HG03060 (cell line): ENCODE data around the gene HAL.
"Not testable (repeated sequence)": the region's sequence is repeated elsewhere in the genome, so short reads cannot be mapped to it uniquely, and the experiment has no call there.

Experiments used
- ATAC-seq: cut with Tn5 transposase; IDR thresholded peaks from one replicate; pipeline ENCODE4 v1.9.1; 2021; ENCODE audit warnings: low read depth, moderate number of reproducible peaks; ENCODE audit not compliant: unreplicated experiment

Gene HAL

DNA sequence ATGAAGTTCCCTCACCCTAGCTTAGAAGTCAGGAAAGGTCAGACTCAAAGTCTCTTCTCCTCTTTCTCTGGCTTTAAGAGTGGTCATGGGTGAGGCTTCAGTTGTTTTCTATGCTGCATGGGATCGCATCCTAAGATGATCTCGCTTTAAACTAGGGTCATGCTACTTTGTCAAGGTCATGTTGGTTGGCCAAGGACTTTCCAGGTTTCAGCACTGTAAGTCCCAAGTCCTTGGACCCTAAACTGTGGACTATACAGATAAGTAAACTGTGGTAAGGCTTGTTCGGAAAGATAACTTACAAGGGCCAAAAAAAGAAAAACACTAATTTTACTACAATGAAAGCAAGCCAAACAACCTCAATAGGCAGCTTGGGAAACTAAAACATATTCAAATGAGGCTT is 17.4 kb downstream of the HAL start:
- no peak for ATAC-seq

DNA sequence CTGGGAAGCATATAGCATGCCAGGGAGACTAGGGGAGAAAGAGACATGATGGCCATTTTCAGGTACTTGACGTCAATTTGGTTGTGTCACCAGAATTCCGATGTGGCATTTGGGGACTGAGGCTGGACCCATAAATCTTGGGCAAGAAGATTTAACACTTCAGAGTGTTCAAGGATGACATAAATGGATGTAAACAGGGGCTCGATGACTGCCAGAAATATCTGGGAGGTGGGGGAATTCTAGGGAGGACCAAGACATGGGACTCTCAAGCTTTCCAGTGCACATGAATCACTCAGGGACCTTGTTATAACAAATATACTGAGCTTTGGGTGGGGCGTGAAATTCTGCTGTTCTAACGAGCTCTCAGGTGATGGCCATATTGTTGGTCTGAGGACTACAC is 17.8 kb downstream of the HAL start:
- no peak for ATAC-seq

DNA sequence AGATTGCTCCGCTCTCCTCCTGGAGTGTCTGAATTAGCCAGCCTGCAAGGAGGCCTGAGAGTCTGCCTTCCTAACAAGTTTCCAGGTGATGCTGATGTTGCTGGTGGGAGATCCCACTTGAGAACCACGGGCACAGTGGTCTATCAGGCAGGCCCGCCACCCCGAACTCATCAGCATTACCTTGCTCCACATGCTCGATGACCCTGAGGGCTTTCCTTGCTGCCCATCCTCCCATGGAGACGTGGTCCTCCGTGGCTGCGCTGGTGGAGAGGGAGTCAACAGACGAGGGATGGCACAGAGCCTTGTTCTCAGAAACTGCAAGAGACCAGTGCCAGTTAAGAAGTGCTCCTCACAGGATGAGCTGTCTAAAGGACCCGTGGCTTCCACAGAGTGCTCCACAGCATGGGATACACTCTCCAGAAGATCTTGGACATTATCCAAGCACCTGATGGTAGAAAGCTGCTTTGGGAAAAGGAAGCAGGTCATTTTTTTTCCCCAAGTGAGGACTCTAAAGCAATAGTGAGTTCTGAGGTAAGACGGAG is 18.3 kb downstream of the HAL start:
- no peak for ATAC-seq

DNA sequence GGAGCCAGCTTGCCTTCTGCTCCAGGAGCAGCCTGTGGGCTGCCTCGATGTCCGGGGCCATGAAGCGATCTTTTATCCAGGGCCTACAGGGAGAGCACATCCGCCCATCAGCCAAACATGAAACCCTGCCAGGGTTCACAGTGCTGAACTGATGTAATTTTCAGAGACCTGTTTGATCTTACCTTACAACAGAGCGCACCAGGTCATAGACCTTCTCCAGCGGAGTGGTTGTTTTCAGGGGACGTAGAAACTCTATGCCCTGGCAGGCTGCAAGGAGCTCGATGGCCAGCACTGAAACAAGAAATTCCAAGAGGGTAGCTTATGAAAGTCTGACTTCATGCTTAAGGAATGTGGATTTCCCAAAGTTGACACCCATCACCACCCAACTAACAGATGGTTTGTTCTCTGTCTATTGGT is 19.7 kb downstream of the HAL start:
- ATAC-seq, result no peak

DNA sequence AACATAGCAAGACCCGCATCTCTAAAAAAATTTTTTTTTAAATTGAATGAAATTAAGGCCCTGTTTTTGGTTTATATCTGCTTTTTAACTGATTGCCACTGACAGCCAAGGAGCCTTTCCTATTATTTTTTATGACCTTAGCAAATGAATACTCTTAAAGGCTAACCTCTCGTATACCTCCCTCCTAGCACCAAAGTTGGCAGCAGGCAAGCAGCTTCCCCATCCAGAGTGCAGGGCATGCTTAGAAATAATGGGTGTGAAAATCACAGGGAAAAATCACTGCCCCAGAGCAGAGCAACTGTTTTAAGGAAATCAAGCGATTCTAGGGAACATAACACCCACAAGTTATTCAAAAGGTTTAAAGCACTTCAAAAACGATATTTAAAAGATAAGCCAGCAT is 20.7 kb downstream of the HAL start:
- ATAC-seq, result no peak

DNA sequence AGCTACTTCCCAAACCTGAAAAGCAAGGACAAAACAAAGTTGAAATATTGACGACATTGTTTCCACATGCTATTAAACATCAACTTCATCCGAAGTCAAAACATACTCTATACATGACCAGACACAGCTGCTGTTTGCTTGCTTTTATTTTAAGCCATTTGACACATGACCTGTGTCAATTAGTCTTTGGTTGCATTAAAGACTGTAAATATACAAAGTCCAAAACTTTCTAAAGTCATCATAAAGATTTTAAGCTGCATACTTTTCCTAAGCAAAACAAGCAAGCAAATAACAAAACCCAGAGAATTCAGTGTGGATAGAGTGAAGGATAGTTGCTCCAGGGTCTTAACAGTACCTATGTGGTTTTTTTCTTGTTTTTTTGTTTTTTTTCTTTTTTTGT is 21.8 kb downstream of the HAL start:
- ATAC-seq, result no peak

DNA sequence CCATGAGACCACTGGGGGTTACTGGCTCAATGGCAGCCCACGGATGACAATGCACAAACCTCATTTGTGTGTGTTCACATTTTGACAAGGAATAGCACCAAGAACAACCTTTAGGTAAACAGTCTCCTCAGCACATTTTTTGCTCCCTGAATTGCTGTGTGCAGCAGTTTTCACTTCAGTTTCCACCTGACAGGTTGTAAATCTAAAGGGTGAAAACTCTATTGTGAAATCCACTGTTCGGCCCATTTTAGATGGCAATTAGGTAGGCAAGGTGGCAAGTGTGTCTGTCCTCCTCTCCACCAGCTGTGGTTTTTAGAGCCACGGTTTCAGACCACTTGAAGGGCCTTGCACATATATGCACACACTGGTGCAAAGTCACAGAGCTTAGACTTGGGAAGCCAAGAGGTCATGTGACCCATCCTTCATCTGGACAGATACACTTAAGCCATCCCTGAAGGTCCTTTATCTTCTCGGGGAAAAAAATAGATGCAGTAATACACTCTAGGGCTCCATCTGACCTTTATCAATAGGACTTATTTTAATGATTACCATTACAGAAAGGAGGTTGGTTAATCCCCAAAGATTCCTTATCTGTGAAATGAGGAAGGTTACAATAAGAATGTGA is 23.2 kb downstream of the HAL start:
- ATAC-seq, result no peak

DNA sequence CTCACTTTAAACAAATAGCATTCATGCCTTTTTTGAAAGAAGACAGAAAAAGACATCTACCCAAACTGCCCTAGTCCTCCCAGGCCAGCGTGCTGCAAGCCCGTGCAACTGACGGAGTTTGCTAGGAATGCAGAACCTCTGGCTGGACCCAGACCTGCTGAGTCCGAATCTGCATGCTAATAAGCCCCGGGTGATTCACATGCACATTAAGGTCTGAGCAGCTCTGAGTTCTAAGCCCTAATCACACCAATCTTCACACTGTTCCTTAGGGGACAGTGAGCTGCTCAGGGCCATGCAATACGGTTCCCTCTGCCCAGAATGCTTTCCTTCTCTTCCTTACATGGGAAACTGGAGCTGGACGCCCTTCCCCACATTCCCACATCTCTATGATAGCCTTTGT is 25.2 kb downstream of the HAL start:
- ATAC-seq, result no peak

DNA sequence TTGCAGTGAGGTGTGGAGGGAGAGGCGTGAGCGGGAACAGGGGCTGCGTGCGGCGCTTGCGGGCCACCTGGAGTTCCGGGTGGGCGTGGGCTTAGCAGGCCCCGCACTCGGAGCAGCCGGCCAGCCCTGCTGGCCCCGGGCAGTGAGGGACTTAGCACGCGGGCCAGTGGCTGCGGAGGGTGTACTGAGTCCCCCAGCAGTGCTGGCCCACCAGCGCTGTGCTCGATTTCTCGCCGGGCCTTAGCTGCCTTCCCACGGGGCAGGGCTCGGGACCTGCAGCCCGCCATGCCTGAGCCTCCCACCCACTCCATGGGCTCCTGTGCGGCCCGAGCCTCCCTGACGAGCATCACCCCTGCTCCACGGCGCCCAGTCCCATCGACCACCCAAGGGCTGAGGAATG is 27.0 kb downstream of the HAL start:
- not testable (repeated sequence) for ATAC-seq

DNA sequence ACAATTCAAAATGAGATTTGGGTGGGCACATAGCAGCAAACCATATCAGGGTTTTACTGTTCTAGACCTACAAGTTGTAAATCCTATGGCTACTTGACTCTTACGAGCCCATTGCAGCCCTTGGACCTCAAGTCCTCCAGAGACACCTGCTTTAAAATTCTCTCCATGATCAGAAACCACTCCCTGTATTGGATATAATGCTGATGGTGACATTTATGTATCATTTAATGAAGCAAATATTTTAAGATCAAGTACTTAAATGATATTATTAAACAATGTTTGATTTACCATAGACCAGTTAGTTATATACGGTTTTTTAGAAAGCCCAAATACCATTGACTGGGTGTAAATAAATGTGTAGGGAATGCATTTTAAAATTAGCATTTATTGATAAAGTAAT is 28.8 kb downstream of the HAL start:
- ATAC-seq, result no peak

DNA sequence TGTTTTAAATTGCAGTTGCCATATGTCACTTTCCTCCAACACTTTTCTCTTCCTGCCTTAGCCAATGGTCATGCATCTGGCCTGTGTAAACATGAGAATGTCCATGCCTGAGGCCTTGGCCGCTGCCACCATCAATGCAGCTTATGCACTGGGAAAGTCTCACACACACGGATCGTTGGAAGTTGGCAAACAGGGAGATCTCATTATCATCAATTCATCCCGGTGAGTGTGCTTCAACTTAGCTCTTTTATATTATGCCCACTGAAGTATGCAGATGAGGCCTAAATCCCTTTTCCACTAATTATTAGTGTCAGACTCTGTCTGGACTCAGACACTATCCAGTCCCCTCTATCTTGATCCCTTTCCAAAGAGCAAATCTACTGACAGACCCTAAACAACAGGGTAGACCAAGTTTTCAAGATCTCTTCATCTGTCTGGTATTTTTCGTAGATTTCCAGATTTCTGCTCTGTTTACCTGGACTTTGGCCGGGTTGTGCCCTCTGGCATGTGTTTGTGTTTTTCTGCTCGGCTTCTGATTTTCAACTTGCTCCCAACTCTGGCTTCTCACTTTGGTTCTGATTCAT is 29.8 kb downstream of the HAL start:
- ATAC-seq, result no peak

DNA sequence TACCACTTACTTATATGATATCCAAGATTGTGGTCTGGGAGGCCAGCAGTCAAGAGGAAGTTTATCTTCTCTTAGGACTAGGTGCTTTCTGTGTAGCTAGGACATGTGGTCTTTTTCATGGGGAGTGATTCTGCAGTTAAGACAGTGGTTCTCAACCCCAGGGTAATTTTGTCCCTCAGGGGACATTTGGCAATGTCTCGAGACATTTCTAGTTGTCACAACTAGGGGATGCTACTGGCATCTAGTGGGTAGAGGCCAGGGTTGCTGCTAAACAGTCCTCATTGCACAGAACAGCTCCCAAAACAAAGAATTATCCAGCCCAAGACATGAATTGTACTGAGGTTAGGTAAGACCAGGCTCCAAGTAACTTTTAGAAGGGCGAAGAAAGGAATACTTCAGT is 33.0 kb downstream of the HAL start:
- ATAC-seq, result no peak

DNA sequence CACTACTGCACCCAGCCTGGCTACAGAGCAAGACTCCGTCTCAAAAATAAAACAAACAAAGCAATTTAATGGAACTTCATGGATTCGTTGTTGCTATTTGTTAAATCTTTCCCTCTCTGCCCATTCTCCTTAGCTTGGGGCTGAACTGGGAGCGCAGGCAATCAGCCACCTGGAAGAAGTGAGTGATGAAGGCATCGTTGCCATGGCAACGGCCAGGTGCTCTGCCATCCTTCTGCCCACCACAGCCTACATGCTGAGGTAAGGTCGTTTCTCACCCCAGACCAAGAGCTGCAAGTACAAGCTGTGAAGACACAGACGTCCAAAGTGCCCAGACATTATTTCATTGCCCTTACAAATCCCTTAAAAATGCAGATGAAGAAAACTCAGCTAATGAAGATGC is 33.9 kb downstream of the HAL start:
- ATAC-seq, result no peak

DNA sequence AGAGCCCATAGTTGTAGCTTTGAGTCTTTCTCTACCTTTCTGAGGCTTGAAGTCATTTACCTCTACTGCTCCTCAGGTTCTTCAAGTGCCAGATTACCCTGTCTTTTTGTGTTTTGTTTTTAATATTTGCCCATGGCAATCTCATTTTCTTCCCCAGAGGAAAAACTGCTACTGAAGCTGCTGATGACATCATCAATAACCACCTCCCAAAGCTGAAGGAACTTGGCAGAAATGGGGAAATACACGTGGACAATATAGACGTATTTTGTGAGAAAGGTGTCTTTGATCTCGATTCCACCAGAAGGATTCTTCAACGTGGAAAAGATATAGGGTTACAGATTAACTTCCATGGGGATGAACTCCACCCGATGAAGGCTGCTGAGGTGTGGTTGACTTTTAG is 35.9 kb downstream of the HAL start:
- ATAC-seq, result no peak

DNA sequence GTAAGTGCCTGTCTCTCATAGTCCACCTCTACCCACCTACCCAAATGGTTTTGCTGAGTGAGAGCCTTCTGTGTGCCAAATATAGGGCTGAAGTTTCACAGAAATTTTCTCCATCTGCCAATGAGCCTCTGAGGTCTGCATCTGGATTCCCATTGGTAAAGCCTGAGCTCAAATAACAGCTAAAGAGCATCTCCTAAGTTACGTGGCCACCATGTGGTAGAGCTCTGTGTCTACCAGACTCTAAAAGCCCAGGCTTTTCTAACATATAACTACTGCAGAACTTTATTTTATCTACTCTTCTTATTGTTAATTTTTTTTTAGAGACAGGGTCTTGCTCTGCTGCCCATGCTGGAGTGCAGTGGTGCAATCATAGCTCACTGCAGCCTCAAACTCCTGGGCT is 37.0 kb downstream of the HAL start:
- no peak for ATAC-seq

DNA sequence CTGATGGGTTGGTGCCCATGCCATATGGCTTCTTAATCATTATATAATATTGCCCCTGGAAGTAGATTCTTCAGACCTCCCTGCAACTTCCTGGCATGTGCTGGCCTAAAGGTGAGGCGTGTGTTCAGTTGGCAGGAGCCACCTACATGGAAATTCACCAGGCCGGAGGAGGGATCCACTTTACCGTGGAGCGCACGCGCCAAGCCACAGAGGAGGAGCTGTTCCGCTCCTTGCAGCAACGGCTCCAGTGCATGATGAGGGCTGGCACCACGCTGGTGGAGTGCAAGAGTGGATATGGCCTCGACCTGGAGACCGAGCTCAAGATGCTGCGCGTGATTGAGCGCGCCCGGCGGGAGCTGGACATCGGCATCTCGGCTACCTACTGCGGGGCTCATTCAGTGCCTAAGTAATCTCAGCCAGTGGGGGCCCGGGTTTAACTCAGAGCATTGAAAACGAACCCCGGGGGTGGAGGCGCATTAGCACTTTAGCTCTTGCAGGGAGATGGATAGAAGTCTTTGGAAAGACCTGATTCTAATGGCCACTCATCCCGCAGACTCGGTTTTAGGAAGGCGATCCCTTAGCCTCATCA is 39.5 kb downstream of the HAL start:
- ATAC-seq, result no peak

DNA sequence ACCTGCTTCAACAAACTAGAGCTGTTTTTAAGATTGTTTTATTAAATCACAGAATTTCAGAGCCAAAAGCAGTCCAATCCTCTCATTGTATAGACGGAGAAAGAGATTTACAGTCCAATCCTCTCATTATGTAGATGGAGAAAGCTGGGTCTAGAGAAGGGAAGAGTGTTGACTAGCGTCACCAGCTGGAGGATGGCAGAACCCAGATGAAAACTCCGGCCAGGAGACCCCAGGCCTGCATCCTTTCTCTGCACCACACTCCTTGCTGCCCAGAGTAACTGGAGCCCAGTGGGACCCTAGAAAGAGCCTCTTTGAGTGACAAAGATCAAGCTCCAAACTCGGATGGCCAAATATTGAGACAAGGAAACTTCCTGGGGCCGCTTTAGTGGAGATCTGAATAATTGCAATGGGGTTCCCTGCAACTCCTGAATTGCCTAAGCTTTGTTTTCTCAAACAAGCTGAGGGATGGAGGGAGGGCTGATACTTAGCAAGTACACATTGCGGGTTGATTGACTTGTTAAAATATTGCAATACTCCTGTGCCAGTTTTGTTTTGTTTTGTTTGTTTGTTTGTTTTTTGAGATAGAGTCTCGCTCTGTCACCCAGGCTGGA is 40.5 kb downstream of the HAL start:
- no peak for ATAC-seq

DNA sequence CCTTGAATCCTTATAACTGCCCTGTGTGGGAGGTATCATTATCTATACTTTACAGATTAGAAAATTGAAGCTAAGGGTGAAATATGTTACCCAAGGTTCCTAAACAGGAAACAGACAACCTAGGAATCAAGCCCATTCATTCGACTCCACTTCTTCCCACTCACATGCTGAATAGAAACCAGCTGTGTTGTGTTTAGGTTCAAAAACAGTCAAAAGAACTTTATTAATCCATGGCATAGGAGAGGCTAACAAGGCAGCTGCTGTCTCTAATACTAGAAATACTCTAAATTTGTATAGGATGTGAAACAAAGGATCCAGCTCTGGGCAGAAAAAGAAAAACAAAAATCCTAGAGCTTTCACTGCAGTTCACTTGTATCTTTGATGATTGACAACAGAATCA is 43.1 kb downstream of the HAL start:
- ATAC-seq, result no peak

DNA sequence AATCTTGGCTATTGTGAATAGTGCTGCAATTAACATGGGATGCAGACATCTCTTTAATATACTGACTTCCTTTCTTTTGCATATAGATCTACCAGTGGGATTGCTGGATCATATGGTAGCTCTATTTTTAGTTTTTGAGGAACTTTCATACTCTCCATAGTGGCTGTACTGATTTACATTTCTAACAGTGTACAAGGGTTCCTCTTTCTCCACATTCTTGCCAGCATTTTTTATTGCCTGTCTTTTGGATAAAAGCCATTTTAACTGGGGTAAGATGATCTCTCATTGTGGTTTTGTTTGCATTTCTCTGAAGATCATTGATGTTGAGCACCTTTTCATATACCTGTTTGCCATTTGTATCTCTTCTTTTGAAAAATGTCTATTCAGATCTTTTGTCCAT is 44.6 kb downstream of the HAL start:
- ATAC-seq, result no peak

DNA sequence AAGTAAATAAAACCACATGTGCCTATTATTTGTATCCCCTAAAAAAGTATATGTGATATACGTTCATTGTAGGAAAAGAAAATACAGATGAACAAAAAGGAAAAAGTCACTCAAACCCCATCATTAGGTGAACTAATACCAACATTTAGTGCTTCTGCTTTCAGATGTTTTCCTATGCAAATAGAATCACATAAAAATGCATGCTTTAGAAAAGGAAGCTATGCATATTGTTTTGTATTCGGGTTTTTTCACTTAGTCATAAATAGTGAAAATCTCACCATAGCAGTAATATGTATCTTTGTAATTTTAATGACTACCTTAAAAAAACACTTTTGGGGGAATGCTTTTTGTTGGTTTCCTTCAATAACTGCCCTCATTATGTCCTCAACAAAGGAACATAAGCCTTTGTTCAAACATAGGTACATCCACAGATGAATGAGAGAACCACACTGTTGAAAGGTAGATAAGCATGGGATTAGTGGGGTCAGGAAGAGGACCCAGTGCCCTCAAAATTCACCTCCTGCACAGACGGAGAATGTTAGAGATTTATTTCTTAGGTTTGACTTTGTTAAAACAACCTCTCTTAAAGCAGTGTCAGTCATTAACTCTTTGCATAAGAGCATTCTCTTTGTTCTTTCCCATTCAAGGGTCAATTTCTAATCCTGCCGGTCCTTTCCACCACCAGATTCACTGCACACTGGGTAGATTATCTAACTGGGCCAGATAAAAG is 46.5 kb downstream of the HAL start:
- ATAC-seq, result no peak

DNA sequence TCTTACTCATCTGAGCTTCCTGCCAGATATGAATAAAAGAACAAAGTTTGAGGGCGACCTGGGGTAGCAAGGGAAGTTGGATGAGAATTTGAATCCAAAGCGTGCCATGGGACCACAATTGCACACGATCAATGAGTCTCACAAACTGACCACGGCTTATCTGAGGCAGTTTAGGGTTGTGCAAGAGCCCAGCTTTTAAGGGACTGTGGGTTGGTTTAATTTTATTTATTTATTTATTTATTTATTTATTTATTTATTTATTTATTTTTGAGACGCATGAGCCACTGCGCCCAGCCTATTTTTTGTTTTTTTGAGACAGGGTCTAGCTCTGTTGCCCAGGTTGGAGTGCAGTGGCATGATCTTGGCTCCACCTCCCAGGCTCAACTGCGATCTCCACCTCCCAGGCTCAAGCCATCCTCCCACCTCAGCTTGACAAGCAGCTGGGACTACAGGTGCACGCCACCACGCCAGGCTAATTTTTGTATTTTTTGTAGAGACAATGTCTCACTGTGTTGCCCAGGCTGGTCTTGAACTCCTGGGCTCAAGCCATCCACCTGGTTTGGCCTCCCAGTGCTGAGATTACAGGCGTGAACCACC is 51.9 kb downstream of the HAL start:
- no peak for ATAC-seq
